GM21528 (cell line): Measurements from ENCODE around the gene INSC.

ENCODE experiments used
- ATAC-seq: cut with Tn5 transposase; IDR thresholded peaks from one replicate; pipeline ENCODE4 v1.9.1; 2021; ENCODE audit warnings: mild to moderate bottlenecking, moderate library complexity; ENCODE audit not compliant: unreplicated experiment, low FRiP score

The INSC gene

DNA sequence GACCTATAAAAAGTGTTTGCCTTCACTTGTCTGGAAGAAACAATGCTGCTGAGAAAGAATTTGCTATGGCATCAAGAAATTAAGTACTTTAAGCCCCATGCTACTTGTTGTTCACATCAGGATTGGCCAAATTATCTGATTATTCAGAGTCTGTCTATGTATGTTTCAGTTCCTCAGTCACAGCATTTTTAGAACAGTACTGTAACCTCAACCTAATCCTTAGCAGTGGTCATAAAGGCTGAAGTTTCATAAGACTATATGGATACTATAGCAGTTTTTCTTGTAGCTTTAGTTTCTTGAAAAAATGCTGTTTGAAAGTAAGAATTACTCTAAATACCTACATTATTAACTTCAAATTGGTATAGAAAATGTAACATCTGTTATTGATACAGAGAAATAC, 153.9 kb downstream of the INSC start:
- ATAC-seq, result no peak

DNA sequence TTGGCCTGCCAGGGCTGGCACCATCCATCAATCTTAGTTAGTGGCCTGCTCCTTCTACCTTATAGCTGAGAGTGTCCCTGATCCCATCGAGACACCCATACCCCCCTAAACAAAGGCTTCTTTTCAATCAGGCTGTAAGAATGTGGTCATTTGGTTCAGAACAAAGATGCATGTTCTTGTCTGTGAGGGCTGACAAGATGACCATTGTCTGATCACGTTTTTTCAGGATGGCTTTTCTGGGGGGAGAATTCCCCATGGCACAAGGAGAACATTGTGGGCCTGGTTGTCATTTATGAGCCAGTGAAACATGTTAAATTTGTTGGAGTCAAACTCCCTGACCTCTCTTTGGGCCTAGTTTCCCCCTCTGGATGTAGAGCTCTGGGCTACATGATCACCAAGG, 160.4 kb downstream of the INSC start:
- ATAC-seq, result no peak

GRCh38 chr11:15276621-15277020, 161.9 kb downstream of the INSC start:
- no peak for ATAC-seq

GRCh38 chr11:15278128-15278527, 163.4 kb downstream of the INSC start:
- no peak for ATAC-seq

DNA sequence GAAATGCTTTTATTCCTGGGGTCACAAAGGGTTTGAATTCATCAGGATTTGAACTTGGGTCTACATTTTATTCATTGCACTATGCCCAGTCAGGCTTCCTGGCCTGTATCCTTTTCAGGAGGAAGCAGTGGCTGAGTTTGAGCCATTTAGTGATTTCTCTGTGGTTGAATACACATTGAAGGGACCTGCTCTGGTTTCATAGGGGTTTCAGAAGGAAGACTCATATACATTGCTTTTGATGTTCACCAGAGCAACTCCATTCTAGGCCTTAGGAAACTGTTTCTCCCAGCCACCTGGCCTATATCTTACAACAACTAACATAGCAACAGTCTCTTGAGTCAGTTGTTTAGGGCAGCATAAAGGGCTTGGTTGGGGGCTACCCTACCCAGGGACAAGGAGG, 165.7 kb downstream of the INSC start:
- ATAC-seq, result no peak

DNA sequence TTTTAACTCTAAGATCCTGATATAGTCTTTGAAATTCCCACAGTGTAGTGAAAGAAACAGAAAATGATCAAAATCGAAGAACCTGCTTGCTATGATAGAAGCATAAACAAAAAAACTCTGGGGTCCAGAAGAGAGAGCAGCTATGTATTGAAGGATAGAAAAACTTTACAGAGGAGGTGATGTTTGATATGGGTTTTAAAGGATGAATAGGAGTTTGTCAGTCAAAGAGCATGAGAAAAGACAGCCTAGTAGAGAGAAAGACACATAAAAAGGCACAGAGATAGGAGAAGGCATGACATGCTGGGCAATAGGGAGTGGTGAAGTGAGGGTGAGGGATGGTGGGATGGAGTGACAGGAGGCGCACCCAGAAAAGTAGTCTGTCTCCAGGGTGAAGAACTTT, 168.0 kb downstream of the INSC start:
- no peak for ATAC-seq

GRCh38 chr11:15286465-15286864, 171.7 kb downstream of the INSC start:
- ATAC-seq, result no peak

GRCh38 chr11:15288863-15289262, 174.1 kb downstream of the INSC start:
- no peak for ATAC-seq

GRCh38 chr11:15289723-15290122, 175.0 kb downstream of the INSC start:
- ATAC-seq, result no peak

GRCh38 chr11:15291885-15292284, 177.2 kb downstream of the INSC start:
- no peak for ATAC-seq

GRCh38 chr11:15293975-15294620, 179.4 kb downstream of the INSC start:
- ATAC-seq, result no peak

GRCh38 chr11:15295695-15296094, 181.0 kb downstream of the INSC start:
- ATAC-seq, result no peak
